ENCODE measurements around the gene EYA4. TPM values are rescaled to one million over a fixed set of nuclear protein-coding genes. Genes with fewer than 3 reads are reported as not detected.

EYA4 gene
- total RNA-seq, 1 donor from 2014 or later, result 9.7 TPM

DNA sequence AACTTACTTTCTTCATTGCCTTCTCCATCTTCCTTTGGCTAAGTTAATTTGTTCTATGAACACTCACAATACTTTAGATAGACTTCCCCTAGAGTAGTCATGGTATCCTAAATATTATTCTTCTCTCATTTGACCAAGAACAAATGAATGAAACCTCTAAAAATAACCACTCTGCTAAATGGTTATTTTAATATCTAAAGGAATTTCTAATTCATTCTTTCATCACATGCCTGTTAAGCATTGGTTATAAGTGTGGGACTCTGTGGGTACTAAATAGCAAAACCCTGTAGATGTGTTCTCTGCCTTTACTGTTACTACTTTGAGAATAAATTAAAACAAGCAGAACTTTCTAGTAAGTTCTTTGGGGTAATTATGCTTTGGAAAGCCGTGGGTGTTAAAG, 138.9 kb downstream of the EYA4 start:
- TF ChIP-seq, protein P1, sequence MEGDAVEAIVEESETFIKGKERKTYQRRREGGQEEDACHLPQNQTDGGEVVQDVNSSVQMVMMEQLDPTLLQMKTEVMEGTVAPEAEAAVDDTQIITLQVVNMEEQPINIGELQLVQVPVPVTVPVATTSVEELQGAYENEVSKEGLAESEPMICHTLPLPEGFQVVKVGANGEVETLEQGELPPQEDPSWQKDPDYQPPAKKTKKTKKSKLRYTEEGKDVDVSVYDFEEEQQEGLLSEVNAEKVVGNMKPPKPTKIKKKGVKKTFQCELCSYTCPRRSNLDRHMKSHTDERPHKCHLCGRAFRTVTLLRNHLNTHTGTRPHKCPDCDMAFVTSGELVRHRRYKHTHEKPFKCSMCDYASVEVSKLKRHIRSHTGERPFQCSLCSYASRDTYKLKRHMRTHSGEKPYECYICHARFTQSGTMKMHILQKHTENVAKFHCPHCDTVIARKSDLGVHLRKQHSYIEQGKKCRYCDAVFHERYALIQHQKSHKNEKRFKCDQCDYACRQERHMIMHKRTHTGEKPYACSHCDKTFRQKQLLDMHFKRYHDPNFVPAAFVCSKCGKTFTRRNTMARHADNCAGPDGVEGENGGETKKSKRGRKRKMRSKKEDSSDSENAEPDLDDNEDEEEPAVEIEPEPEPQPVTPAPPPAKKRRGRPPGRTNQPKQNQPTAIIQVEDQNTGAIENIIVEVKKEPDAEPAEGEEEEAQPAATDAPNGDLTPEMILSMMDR (IDR thresholded peaks at IDR 0.05; ENCODE audit: insufficient read depth, low read length, severe bottlenecking), result no peak
- DNase-seq (ENCODE audit: low read depth) (no peak), FAIRE-seq (no peak)
- H3K36me3 ChIP-seq (ENCODE audit: control insufficient read depth, insufficient read depth, low read length), result no peaks in the 10 kb centered on the region
- H3K27me3 ChIP-seq (ENCODE audit: control insufficient read depth, insufficient read depth, low read length), result no peaks in the 10 kb centered on the region
- no peak overlapping the region for H3K4me3 ChIP-seq (ENCODE audit: low read depth, low read length)

GRCh38 chr6:133380723-133381122, 139.6 kb downstream of the EYA4 start:
- Histone ChIP-seq H3K27me3 (ENCODE audit: control insufficient read depth, insufficient read depth, low read length) (no peaks in the 10 kb centered on the region), H3K4me3 (ENCODE audit: low read depth, low read length) (no peak overlapping the region), H3K36me3 (ENCODE audit: control insufficient read depth, insufficient read depth, low read length) (no peaks in the 10 kb centered on the region)
- DNase-seq (ENCODE audit: low read depth) (no peak), FAIRE-seq (no peak)
- TF ChIP-seq, protein P1 (IDR thresholded peaks at IDR 0.05; ENCODE audit: insufficient read depth, low read length, severe bottlenecking), result no peak

GRCh38 chr6:133388731-133389130, 147.6 kb downstream of the EYA4 start:
- no peak for FAIRE-seq
- Histone ChIP-seq H3K4me3 (ENCODE audit: low read depth, low read length) (no peak overlapping the region), H3K27me3 (ENCODE audit: control insufficient read depth, insufficient read depth, low read length) (no peaks in the 10 kb centered on the region), H3K36me3 (ENCODE audit: control insufficient read depth, insufficient read depth, low read length) (no peaks in the 10 kb centered on the region)
- TF ChIP-seq, protein P1 (IDR thresholded peaks at IDR 0.05; ENCODE audit: insufficient read depth, low read length, severe bottlenecking), result no peak
- no peak for DNase-seq (ENCODE audit: low read depth)

- TF ChIP-seq, protein P1 (IDR thresholded peaks at IDR 0.05; ENCODE audit: insufficient read depth, low read length, severe bottlenecking), result no peak
- DNase-seq (ENCODE audit: low read depth) (no peak), FAIRE-seq (no peak)
- H3K36me3 ChIP-seq (ENCODE audit: control insufficient read depth, insufficient read depth, low read length), result no peaks in the 10 kb centered on the region
- no peak overlapping the region for H3K4me3 ChIP-seq (ENCODE audit: low read depth, low read length)
- no peaks in the 10 kb centered on the region for H3K27me3 ChIP-seq (ENCODE audit: control insufficient read depth, insufficient read depth, low read length)
Measured at GRCh38 chr6:133390168-133390567, 149.0 kb downstream of the EYA4 start.

DNA sequence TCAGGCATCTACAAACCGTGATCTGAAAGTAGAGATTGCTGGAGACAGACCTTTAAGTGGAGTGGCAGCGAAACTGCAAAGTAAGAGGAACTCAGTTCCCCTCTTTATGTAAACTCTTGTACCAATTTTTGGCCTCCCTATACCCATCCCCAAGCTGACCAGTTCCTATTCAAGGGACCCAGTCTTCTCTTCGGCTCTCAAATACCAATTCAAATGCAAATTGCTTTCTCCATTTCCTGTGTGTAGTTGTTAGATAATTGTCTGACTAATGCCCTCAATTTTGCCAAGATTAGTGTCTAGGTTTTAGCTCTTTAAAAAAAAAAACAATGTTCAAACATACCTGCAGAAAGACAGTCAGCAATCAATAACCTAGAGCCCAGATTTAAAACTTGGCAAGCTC, 150.9 kb downstream of the EYA4 start:
- H3K27me3 ChIP-seq (ENCODE audit: control insufficient read depth, insufficient read depth, low read length), result no peaks in the 10 kb centered on the region
- H3K4me3 ChIP-seq (ENCODE audit: low read depth, low read length), result no peak overlapping the region
- TF ChIP-seq, protein P1 (IDR thresholded peaks at IDR 0.05; ENCODE audit: insufficient read depth, low read length, severe bottlenecking), result no peak
- FAIRE-seq (no peak), DNase-seq (ENCODE audit: low read depth) (peak; percentile 48)
- no peaks in the 10 kb centered on the region for H3K36me3 ChIP-seq (ENCODE audit: control insufficient read depth, insufficient read depth, low read length)

- no peaks in the 10 kb centered on the region for H3K27me3 ChIP-seq (ENCODE audit: control insufficient read depth, insufficient read depth, low read length)
- no peak for DNase-seq (ENCODE audit: low read depth)
- no peaks in the 10 kb centered on the region for H3K36me3 ChIP-seq (ENCODE audit: control insufficient read depth, insufficient read depth, low read length)
- TF ChIP-seq, protein P1 (IDR thresholded peaks at IDR 0.05; ENCODE audit: insufficient read depth, low read length, severe bottlenecking), result no peak
- FAIRE-seq, result no peak
- H3K4me3 ChIP-seq (ENCODE audit: low read depth, low read length), result no peak overlapping the region
Measured at GRCh38 chr6:133392641-133393040, 151.5 kb downstream of the EYA4 start.

Measured in bronchial epithelial cell (primary cell).